ENCODE measurements around the gene AMMECR1.

AMMECR1 gene

DNA sequence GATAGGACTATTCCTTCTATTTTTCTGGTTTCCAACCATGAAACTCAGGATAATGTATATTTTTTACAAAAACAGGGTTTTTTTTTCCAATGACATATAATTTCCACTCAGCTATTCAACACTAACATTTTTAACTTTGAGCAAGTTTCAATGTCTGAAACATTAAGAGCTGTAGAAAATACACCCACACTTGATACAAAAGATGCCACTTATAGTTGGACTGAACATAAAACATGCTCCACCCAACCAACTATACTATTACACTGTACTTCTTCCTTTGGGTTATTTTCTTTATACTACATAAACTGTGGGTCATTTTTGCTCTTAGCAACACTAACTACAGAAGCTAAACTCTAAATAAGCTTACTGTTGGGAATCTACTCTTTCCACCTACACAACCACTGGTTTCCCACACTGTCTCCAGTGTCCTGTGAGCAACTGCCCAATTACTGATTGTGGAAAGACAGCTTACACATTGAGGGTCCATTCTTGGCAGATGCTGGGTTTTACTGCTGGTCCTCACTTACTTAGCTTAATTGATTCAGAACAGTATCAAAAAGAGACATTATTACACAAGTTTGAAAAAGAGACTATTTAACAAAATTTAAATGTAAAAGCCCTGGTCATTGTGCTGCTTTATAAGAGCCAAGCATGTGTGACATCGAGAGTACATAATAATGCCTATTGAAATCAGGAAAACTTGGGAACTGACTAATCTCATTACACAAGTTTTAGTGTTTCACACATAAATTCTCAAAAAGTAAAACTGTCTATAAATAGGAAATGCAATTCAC is 6.3 kb downstream of the AMMECR1 start:
- DNase-seq (ENCODE audit: low read depth in 2 of 2) = no peak

DNA sequence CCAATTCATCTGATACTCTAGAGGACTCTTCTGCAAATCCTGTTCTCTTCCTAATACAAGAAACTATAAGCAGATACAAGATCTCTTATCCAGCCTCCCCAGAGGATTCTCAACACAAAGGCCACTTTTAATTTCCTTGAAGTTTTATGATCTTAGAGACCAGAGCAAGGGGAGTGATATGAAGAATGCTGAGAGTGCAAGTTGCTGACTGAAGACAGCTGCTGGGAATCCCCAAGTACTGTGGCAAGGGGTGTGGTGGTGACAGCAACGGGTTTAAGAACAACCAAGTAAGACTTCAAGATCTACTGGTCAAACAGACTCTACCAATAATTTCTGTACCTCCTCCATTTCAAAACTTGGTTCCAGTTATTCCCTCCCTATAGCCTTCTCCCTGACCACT is 7.0 kb downstream of the AMMECR1 start:
- no peak for DNase-seq (ENCODE audit: low read depth in 2 of 2)

DNA sequence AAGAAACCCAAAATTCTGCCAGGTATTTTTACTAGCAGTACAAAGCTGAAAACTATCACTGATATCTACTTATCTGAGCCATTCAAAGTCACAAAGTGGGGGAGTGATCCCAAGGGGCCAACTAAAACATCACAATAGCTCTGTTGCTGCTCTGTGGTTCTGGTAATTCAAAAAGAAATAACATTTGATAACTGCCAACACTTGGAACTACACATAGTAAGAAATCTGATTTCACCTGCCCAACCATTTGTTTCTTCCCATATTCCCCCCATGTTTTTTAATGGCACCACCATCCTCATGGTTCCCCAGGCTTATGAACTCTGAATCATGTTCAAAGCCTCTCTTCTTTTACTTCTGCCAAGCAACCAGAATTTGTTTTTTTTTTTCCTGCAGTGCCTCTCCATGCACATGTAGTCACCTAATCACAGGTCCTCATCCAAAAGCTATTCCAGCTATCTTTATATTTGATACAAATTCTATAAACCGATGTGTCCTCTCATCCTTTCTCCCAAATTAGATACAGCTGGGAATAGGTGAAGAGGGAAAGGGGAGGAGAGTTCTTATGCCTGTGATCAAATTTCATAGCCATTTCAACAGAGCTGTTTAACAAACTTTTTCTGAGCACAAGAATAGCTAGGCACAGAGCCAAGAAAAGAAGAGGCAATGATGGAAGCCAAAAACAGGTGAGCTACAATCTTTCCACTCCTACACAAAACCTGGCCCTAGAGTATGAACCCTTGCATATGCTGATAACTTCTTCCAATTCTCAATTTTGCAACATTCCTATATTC is 7.7 kb downstream of the AMMECR1 start:
- DNase-seq (ENCODE audit: low read depth in 2 of 2) = no peak

DNA sequence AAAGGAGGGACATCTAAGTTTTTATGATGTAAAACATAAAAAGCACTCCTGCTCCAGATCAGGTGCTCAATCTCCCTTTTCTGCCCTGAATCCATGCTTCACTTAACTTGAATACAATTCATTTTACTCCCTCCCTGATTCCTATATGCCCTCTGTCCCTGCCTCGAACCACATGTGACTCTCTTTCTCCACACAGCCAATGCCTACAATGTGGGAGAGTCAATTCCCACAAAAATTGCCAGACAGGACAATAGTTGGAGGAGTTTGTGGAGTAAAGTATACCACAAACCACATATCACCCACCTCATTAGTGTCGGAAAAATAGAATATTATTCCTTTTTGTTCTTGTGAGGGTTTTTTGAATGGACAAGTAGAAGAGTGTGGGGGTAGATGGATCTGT is 9.7 kb downstream of the AMMECR1 start:
- DNase-seq (ENCODE audit: low read depth in 2 of 2) = no peak

DNA sequence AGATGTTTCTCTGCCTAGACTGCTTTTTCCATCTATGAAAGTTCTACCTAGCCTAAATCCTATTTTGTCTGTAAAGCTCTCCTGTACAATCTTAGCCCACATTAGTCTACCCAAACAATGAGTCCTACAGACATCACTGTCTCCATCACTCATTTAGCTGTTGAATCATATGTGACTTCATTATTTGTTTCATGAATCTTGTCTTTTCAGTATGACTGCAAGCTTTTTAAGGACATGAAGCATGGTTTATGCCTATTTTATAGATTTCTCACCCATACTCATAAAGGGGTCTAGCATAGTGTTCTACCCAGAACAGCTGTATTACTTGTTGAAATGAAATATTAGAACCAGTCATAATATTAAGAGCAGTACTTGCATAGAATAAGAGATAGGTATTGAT is 13.0 kb downstream of the AMMECR1 start:
- no peak for DNase-seq (ENCODE audit: low read depth in 2 of 2)

DNA sequence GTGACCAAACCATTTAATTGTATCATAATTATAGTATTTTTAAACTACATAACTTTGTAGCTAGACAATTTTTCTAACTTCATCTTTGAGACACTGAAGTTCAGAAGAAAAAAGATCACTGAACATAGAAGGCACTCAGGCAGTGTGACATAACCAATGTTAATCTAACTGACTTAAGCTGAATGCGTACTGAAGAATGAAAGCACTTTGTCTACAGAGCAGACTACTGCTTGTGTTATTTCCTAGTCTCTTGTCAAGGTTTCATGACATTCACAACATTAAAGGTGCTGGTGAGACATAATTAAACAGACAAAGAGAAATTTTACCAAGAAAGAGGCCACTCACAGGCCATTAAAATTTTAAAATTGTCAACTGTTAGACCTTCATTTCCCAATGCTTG is 13.5 kb downstream of the AMMECR1 start:
- DNase-seq (ENCODE audit: low read depth in 2 of 2) = no peak

DNA sequence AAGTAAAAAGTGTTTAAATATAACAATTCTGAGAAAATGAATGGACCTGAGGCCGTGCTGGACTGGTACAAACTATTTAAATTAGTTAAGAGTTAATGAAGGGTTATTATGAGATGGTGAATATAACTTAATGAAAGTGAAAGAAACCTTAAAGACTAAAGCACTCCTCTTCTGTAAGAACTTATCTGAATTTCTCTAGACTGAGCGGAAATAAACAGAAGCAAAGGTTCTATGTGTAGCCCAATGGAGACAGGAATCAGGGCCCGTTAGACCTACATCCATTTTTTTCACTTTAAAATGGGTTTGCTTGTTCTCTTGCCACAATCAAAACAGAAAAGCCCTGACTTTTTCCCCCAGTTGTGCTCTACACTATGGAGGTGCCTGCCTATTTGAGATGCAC is 14.9 kb downstream of the AMMECR1 start:
- DNase-seq (ENCODE audit: low read depth in 2 of 2) = no peak

DNA sequence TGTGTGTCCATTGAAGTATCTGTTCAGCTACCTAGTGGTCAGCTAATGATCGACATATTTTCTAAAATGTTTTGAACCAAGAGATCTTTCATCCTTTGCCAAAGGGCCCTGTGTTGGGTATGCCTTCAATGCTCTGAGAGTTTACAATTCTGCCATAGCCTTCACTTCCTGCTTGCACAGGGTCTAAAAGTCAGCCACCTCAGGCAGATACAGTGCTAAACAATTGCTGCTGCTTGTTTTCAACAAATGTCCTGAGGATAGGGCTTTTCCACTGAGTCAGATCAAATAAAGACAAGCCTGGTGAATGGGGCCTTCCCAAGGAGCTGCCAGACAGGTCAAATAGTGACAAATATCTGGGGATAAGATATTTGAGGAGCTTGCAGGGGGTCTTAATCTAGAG is 16.7 kb downstream of the AMMECR1 start:
- no peak for DNase-seq (ENCODE audit: low read depth in 2 of 2)

DNA sequence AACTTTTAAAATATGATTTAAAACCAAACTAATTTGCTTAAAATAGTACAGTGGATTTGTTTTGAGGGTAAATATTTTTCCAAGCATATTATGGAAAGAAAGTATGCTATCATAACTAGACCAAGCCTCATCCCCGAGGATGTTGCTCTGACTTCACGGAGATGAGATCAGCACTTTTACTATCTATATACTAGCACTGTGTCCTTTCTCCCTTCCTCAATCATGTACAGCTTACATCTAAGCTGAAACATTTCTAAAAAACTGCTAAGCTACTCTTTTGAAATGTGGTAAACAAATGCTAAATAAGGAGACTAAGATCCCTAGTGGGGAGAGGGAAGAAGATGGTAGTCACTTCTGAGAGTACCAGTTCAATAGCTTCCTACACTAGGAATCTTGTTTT is 23.8 kb downstream of the AMMECR1 start:
- no peak for DNase-seq (ENCODE audit: low read depth in 2 of 2)

DNA sequence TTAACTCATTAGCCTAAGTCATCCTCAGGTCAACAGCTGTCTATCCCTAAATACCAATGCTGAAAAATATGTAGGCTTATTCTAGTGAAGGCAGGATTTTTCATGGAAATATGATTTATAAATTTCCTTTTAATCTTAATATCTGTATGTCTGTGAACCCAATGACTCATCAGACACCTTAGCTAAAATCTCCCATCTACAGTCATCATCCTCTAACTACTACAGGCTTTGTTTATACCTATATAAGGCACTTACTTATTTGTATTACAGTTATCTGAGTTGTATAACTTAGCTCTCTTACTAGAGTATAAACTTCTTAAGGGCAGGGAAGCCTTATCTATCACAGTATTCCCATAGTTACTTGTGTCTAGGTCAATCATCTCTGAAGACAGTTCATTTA is 24.2 kb downstream of the AMMECR1 start:
- no peak for DNase-seq (ENCODE audit: low read depth in 2 of 2)

DNA sequence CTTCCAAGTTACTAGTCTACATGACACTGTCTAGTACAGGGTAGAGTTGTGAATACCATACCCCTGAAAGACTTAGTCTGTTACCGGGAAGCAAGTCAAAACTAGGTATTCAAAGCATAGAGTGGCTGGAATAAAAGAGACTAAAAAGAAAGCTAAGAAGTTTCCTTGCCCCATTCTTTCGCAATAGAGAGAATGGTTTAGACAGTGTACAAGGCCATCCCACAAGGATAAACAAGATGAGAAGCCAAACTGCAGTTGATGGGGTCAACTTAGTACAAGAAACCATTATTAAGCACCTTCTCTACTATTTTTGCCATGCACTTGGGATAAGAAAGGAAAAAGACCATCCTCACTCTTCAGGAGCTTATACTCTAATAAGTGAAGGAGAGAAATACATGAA is 30.3 kb downstream of the AMMECR1 start:
- no peak for DNase-seq (ENCODE audit: low read depth in 2 of 2)

DNA sequence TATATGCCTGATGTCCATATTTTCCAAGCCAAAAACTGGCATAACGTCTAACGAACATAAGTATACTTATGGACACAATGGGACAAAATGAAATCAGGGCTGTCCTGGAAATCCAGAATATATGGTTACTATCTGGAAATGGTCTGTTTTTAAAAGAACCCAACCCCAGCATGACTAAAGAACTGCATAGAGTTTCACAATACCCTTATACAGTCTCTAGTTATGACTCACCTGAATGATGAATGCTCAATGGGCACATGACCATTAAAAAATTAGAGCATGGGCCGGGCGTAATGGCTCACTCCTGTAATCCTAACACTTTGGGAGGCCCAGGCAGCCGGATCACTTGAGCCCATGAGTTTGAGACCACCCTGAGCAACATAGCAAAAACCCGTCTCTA is 31.8 kb downstream of the AMMECR1 start:
- DNase-seq (ENCODE audit: low read depth in 2 of 2) = no peak

DNA sequence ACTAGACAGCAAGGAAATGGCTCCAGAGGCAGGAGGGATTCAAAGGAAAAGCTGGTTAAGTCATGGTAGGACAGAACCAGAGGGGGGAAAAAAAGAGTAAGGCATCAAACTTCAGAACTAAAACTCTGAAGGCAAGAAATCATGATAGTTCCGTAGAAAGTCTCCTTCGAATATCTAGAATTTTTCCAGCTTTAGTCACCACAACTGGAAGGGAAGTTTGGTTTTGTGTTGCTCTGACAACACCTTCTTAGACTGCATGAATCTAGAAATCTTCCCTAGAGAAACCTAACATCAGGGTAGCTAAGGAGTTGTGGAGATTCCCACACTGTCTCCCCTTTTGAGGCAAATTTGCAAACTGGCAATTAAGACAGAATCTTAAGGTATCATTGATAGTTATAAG is 33.7 kb downstream of the AMMECR1 start:
- DNase-seq (ENCODE audit: low read depth in 2 of 2) = no peak

DNA sequence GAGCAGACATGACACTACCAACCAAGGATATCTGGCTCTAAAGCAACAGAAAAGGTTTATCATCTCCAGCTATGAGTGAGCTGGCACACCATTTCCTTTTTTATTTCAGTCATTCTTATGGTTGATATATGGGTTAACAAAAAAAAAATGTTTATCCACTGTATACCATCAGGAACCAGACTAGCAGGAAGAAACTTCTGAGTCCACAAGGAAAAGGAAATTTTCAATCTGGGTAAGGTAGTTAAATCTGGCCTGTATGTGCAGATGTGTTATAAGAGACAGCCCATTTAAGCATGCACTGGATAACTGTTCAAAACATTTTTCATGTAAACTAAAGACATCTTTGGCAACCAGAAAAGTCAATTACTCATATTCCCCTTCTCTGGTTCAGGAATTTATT is 35.0 kb downstream of the AMMECR1 start:
- no peak for DNase-seq (ENCODE audit: low read depth in 2 of 2)

DNA sequence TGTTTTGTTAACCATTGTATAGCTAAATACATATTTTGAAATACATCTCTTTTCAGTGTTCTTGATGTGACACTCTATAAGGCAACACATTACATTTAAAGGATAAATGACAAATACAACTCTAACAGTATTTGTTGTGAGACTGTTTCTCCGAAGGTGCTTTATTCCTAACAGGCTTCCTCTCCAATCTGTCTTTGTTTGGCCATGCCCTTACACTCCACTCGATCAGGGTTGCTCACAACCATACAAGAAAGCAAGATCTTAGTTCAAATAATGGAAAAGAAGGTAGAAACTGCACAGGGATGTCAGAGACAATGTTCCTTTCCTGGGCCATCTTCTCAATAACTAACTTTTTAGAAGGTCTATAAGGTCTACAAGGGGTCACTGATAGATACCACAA is 36.5 kb downstream of the AMMECR1 start:
- no peak for DNase-seq (ENCODE audit: low read depth in 2 of 2)

DNA sequence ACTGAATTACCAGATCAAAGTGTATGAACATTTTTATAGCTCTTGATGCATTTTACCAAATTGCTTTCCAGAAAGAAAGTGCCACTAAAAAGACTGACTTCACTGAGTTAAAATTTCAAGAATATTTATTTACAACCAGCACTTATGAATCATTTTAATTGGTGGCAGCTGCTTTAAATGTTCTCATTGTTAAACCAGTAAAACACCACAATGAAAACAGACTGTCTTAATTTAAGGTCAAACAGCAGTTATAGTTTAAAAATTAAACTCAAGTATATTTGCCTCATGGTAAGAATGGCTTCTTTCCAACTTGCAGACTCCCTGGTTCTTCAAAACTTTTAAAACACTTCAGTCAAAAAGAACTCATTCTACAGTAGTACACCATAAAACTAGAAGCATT is 36.9 kb downstream of the AMMECR1 start:
- no peak for DNase-seq (ENCODE audit: low read depth in 2 of 2)

DNA sequence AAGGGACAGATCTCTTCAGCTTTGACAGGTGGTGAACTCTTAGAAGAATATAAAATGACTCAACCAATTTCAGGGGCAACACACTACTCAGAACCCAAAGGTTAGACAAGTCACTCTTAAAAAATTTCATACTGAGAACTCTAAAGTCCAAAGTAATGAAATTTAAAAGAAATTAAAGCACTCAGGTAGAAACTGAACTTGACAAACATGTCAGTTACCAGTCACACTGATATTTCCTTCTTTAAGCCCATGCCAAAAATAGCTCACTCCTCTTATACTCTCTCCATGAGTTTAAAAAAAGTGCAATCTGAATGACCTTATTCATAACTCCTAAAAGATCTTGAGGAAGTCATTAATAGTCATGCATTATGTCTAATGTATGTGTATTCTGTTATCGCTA is 40.3 kb downstream of the AMMECR1 start:
- DNase-seq (ENCODE audit: low read depth in 2 of 2) = no peak

DNA sequence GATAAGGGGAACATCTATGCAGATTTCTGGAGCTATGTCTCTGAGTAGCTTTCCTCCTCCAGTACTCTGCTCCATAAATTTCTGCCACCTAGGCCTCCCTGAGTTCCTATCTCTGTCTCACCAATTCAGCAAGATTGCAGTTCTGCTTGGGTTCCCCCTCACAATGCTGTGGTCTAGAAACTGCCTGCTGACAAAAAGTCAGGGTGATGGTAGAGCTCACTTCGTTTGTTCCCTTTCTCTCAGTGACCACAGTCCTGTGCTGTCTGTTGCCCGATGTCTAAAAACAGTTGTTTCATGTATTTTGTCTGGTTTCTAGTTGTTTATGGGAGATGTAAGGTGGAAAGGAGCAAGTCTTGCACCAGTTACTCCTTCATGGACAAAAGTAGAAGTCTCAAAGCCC is 41.1 kb downstream of the AMMECR1 start:
- DNase-seq (ENCODE audit: low read depth in 2 of 2) = no peak

DNA sequence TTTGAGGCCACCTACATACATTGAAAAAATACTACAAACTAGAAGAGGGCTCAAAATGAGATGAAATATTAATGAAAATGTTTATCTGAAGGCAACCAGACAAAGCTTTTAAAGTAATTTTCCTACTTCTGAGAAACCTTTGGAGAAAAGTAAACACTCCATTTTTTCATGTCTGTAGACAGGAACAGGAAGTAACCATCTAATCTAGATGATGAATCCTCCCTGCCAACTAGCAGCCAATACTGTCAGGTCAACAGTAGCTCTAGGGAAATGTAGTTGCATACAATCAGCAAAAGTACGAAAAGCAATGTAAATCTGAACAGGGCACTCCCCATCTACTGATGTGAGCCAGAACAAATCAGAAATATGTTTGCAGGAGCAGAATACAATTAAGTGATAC is 49.0 kb downstream of the AMMECR1 start:
- DNase-seq (ENCODE audit: low read depth in 2 of 2) = no peak

DNA sequence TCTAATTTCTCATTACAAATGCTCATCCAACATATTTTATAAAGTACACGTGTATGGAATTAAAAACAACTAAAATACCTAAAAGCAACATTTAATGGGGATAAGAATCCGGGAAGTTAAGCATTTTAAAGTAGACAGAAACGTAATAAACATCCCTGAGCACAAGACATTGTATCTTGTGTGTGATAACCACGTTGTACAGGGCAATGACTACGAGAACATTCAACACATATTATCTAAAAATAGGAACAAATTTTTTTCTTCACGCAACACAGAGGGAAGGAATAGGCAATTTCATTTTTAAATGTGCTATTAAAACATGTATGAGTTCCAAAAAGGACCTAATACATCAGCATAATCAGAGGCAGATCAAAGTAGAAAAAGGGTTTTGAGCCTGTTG is 49.5 kb downstream of the AMMECR1 start:
- no peak for DNase-seq (ENCODE audit: low read depth in 2 of 2)

DNA sequence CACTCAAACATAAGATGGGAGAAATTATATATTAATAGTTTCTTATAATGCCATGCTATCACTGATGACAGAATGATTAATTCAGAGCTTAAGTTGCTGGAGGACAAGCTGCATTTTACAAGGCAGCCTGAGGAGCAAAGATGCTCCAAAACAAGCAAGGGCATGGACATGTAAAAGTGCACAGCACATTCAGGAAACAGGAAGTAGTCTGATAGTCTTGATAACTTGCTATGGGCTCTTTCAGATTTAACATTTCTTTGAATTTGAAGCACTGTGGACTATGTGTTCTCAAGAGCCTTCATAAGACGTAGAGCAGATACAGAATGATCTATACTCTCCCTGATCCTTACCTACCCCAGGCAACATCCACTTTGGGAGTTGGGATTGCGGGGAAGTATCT is 50.0 kb downstream of the AMMECR1 start:
- DNase-seq (ENCODE audit: low read depth in 2 of 2) = no peak

DNA sequence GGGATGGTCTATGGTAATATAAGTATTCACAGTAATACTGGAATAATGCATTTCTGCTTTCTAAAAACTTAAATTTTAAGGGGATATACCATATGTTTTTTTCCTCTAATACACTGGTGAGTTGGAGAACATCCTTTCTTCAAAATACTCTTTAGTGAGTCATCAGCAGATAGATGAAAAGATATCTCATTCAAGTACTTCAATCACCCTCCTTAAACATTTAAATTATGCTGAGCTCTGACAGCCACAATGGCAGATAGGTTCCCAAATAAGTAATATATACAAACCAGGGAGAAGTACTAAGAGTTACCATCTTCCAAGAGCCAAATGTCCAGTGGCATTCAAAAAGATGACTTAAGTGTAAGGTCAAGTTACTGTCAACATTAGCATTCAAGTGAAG is 52.2 kb downstream of the AMMECR1 start:
- no peak for DNase-seq (ENCODE audit: low read depth in 2 of 2)

DNA sequence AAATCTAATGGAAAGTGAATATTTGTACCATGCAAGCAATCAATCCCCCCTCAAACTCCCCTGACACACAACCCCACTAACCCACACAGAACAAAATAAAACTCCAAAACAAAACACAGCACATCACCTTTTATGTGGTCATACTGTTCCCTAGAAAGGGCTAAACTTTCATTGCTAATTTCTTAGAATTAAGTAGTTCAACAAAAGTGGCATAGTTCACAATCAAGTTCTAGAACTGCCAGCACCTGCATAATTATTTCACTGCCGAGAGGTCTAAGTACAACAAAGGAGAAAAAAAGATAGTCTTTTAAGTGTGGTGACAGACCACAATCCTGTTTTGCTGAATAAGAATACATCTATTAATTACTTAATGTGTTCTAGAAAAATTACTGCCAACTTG is 58.8 kb downstream of the AMMECR1 start:
- no peak for DNase-seq (ENCODE audit: low read depth in 2 of 2)

DNA sequence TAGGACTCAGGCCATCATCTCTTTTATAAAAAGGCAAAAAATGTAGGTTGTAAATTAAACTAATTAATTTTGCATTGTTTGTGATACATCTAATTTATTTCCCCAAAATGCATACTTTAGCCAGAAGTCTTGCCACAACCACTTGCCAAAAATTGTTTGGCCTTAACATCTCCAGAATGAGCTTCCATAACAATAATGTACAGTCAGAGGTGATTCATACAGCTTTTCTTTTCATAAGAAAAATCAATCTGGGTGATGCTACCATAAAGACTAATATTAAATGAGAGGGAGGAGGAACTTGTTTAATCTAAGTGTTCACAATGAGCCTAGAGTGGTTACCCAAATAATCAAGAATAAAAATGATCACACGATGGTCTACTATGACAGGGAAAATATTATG is 59.3 kb downstream of the AMMECR1 start:
- no peak for DNase-seq (ENCODE audit: low read depth in 2 of 2)

All from stimulated activated CD8-positive, alpha-beta memory T cell treated with anti-CD3 and anti-CD28 coated beads, Interleukin-7, amount 100 ng/mL, for 4 hours (primary cell).